Muscle of leg (tissue), 11 donors: ENCODE measurements around the gene PITPNC1. TPM values are rescaled to one million over a fixed set of nuclear protein-coding genes. Genes with fewer than 3 reads are reported as not detected.
"Not testable (repeated sequence)": the region's sequence is repeated elsewhere in the genome, so short reads cannot be mapped to it uniquely, and the experiment has no call there.

Source experiments
- DNase-seq: peaks from one replicate; pipeline ENCODE4 v3.0.0; 2013
- H3K27ac ChIP-seq: one replicate; pipeline ENCODE4 v1.5.1; 2013; ENCODE audit warnings: mild to moderate bottlenecking, low read length, control low read depth
- H3K27me3 ChIP-seq: one replicate; pipeline ENCODE4 v1.6.1; 2013; ENCODE audit warnings: low read length; ENCODE audit not compliant: control insufficient read depth, insufficient read depth
- H3K36me3 ChIP-seq: one replicate; pipeline ENCODE4 v1.6.1; 2013; ENCODE audit warnings: low read length; ENCODE audit not compliant: control insufficient read depth, insufficient read depth
- H3K4me1 ChIP-seq: one replicate; pipeline ENCODE4 v1.6.1; 2013; ENCODE audit warnings: low read length; ENCODE audit not compliant: control insufficient read depth, insufficient read depth
- H3K4me3 ChIP-seq: one replicate; pipeline ENCODE4 v1.5.1; 2013; ENCODE audit warnings: low read length, control low read depth
- H3K9me3 ChIP-seq: replicated peaks from 2 replicates; pipeline ENCODE4 v1.6.1; 2013; ENCODE audit warnings: low read depth, low read length; ENCODE audit not compliant: control insufficient read depth
- WGBS: methylation state at CpG from one replicate; pipeline ENCODE4 v1.1.5; 2013; ENCODE audit warnings: missing lambda C conversion rate; ENCODE audit not compliant: insufficient coverage; 5-methylcytosine and 5-hydroxymethylcytosine counted together
- polyA plus RNA-seq, 8 donors: library from polyadenylated mRNA; unstranded; fragments of 120-200 nt; gene quantifications; one replicate each; pipeline versions ENCODE4 v1.2.1 to v1.2.3, GENCODE V29; 2013; ENCODE audit warnings: inconsistent platforms in 1 of 8, low replicate concordance in 1 of 8; ENCODE audit not compliant: insufficient read length in 8 of 8, insufficient read depth in 1 of 8
- total RNA-seq: library from RNA; stranded (reverse); fragments of 120-200 nt; gene quantifications from one replicate; pipeline ENCODE4 v1.2.4, GENCODE V29; 2013

PITPNC1 gene
- total and polyA plus RNA-seq, 9 donors = 8.6 to 11.9 (median 10.0) TPM

- not testable (repeated sequence) for H3K4me1 ChIP-seq, H3K9me3 ChIP-seq, DNase-seq, H3K36me3 ChIP-seq, H3K27me3 ChIP-seq, H3K27ac ChIP-seq, H3K4me3 ChIP-seq
- 93% methylated on average over 4 of the region's 9 CpGs for WGBS
Observed at GRCh38 chr17:67578679-67579405, 201.8 kb downstream of the PITPNC1 start.

DNA sequence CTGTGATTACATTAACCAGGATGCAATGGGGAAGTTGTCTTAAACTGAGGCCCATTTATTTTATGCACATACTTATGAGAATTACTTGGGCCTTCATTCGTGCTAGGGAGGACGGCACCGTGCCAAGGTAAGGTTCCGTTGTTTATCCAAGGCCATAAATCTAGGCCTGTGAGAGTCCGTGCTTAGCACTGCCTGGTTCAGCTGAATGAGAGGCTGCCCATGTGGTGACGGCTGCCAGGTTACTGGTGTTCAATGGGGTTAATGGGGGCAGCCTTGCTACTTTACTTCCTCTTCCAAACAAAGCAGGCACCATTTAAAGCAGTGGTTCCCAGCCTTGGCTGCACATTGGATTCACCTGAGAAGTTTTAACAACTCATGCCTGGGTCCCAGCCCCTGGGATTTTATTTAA, 205.6 kb downstream of the PITPNC1 start:
- Histone ChIP-seq H3K9me3 (peaks cover 3% of the 10 kb centered on the region), H3K4me1 (no peaks in the 10 kb centered on the region), H3K27ac (no peak overlapping the region), H3K36me3 (no peaks in the 10 kb centered on the region), H3K4me3 (no peak overlapping the region), H3K27me3 (no peaks in the 10 kb centered on the region)
- no peak for DNase-seq
- 41% methylated on average over 5 of the region's 6 CpGs for WGBS

DNA sequence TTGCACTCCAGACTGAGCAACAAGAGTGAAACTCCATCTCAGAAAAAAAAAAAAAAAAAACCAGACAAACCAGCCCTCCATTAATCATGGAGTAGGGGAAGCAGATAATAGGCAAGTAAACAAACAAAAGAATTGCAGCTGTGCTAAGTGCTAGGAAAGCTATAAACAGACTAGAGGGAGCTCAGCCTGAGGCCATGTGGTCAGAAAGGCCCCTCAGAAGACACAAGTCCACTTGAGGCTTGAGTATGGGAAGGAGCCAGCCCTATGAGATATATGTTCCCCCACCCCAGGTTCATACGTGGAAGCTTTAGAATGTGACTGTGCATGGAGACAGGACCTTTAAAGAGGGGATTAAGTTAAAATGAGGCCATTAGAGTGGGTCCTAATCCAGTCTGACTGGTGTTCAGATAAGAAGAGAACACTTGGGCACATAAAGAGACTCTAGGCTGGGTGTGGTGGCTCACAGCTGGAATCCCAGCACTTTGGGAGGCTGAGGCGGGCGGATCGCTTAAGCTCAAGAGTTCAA, 208.1 kb downstream of the PITPNC1 start:
- H3K9me3 ChIP-seq = peaks cover 3% of the 10 kb centered on the region
- H3K27me3 ChIP-seq = no peaks in the 10 kb centered on the region
- no peaks in the 10 kb centered on the region for H3K36me3 ChIP-seq
- no peak overlapping the region for H3K4me3 ChIP-seq
- WGBS = 85% methylated on average over 3 of the region's 4 CpGs
- no peaks in the 10 kb centered on the region for H3K4me1 ChIP-seq
- DNase-seq = no peak
- no peak overlapping the region for H3K27ac ChIP-seq

GRCh38 chr17:67588326-67588725, 211.2 kb downstream of the PITPNC1 start:
- H3K4me3 ChIP-seq = no peak overlapping the region
- H3K27me3 ChIP-seq = no peaks in the 10 kb centered on the region
- 100% methylated on average over 1 of the region's 9 CpGs for WGBS
- H3K4me1 ChIP-seq = no peaks in the 10 kb centered on the region
- H3K9me3 ChIP-seq = peaks cover 3% of the 10 kb centered on the region
- no peak overlapping the region for H3K27ac ChIP-seq
- H3K36me3 ChIP-seq = no peaks in the 10 kb centered on the region
- no peak for DNase-seq

- no peaks in the 10 kb centered on the region for H3K36me3 ChIP-seq
- H3K27me3 ChIP-seq = no peaks in the 10 kb centered on the region
- 80% methylated on average over 1 of the region's 7 CpGs for WGBS
- H3K27ac ChIP-seq = no peak overlapping the region
- no peak overlapping the region for H3K4me3 ChIP-seq
- DNase-seq = no peak
- H3K9me3 ChIP-seq = no peaks in the 10 kb centered on the region
- H3K4me1 ChIP-seq = no peaks in the 10 kb centered on the region
Observed at GRCh38 chr17:67594115-67594880, 217.2 kb downstream of the PITPNC1 start.

GRCh38 chr17:67600408-67600807, 223.3 kb downstream of the PITPNC1 start:
- H3K27ac ChIP-seq = no peak overlapping the region
- H3K4me3 ChIP-seq = no peak overlapping the region
- H3K9me3 ChIP-seq = peaks cover 6% of the 10 kb centered on the region
- WGBS = no CpG with 5 or more reads among the region's 2 CpGs
- H3K27me3 ChIP-seq = no peaks in the 10 kb centered on the region
- no peak for DNase-seq
- no peaks in the 10 kb centered on the region for H3K36me3 ChIP-seq
- peaks cover 13% of the 10 kb centered on the region for H3K4me1 ChIP-seq

GRCh38 chr17:67601897-67602296, 224.8 kb downstream of the PITPNC1 start:
- peaks cover 23% of the 10 kb centered on the region for H3K4me1 ChIP-seq

GRCh38 chr17:67602444-67602843, 225.4 kb downstream of the PITPNC1 start:
- no peaks in the 10 kb centered on the region for H3K27me3 ChIP-seq
- H3K36me3 ChIP-seq = no peaks in the 10 kb centered on the region
- H3K4me3 ChIP-seq = no peak overlapping the region
- 43% methylated on average over 1 of the region's 4 CpGs for WGBS
- H3K9me3 ChIP-seq = peaks cover 6% of the 10 kb centered on the region
- DNase-seq = no peak
- H3K27ac ChIP-seq = no peak overlapping the region
- H3K4me1 ChIP-seq = peaks cover 27% of the 10 kb centered on the region

More at GRCh38 chr17:67601897-67602296, 224.8 kb downstream of the PITPNC1 start:
- Histone ChIP-seq H3K9me3 (peaks cover 6% of the 10 kb centered on the region), H3K36me3 (no peaks in the 10 kb centered on the region), H3K4me3 (no peak overlapping the region), H3K27ac (no peak overlapping the region), H3K27me3 (no peaks in the 10 kb centered on the region)
- no peak for DNase-seq
- WGBS = 52% methylated on average over 4 of the region's 4 CpGs

- 60% methylated on average over 1 of the region's 3 CpGs for WGBS
- no peak overlapping the region for H3K4me3 ChIP-seq
Observed at GRCh38 chr17:67602974-67603373, 225.9 kb downstream of the PITPNC1 start.

DNA sequence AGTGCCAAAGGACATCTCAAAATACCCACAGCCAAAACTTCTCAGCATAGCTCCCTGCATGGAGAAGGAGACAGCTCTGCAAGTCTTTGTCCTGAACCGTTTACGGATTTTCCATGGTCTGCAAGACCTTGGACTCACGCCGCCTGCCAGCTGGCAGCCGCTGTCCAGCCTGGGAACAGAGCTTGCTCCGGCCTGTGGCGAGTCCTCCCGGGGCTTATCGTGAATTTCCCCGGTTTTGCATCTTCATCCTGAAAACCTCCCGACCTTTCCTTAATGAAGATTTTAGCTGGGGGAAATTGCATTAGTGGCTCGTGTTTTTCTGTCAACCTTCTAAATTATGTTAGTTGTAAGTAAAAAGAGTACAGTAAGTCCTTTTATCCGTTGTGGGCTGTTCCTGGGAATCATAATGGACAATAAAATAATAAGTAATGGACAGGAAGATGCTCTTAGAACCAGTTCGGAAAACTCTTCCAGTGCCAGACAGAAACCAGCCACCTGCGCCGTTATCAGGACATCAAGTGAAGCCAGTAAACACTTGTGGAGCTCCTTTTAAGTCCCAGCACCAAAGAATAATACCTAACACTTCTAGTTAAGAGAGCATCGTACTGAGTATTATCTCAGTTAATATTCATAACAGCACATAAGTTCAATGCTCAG, 228.3 kb downstream of the PITPNC1 start:
- Histone ChIP-seq H3K27me3 (no peaks in the 10 kb centered on the region), H3K27ac (no peak overlapping the region), H3K4me3 (no peak overlapping the region), H3K9me3 (no peaks in the 10 kb centered on the region), H3K4me1 (peaks cover 27% of the 10 kb centered on the region), H3K36me3 (no peaks in the 10 kb centered on the region)
- WGBS = 15% methylated on average over 9 of the region's 17 CpGs
- DNase-seq = peak; percentile 91

More at GRCh38 chr17:67602974-67603373, 225.9 kb downstream of the PITPNC1 start:
- no peak for DNase-seq
- Histone ChIP-seq H3K4me1 (peaks cover 27% of the 10 kb centered on the region), H3K27ac (no peak overlapping the region), H3K27me3 (no peaks in the 10 kb centered on the region), H3K9me3 (peaks cover 6% of the 10 kb centered on the region), H3K36me3 (no peaks in the 10 kb centered on the region)
